SK-N-MC (cell line): ENCODE results near the gene TRMT11.
"Not testable (repeated sequence)": the region's sequence is repeated elsewhere in the genome, so short reads cannot be mapped to it uniquely, and the experiment has no call there.

Source experiments
- DNase-seq: peaks from one replicate; pipeline ENCODE4 v3.0.0-alpha.2; 2011; ENCODE audit warnings: low read depth, low spot score
- H3K27ac ChIP-seq: fragments of 200-600 bp; sonication (generic); 2 replicates; pipeline ENCODE4 v1.5.1; 2016; ENCODE audit warnings: mixed run types
- H3K36me3 ChIP-seq: fragments of 200-600 bp; sonication (generic); 2 replicates; pipeline ENCODE4 v1.6.1; 2017; ENCODE audit warnings: antibody characterized with exemption, low read length, mixed read lengths; ENCODE audit not compliant: insufficient read depth
- H3K4me3 ChIP-seq: fragments of 200-600 bp; sonication (generic); 2 replicates; pipeline ENCODE4 v1.5.1; 2016
- H3K9ac ChIP-seq: fragments of 200-600 bp; sonication (generic); 2 replicates; pipeline ENCODE4 v1.8.0; 2017; ENCODE audit warnings: mixed run types, mixed read lengths; ENCODE audit not compliant: insufficient read length
- H3K9me3 ChIP-seq: fragments of 200-600 bp; sonication (generic); 2 replicates; pipeline ENCODE4 v1.6.1; 2017; ENCODE audit warnings: low read depth, mild to moderate bottlenecking, antibody characterized with exemption, low read length, moderate library complexity, mixed read lengths
- EZH2 ChIP-seq: fragments of 200-600 bp; sonication (generic); IDR thresholded peaks from one replicate; pipeline ENCODE4 v1.6.1; 2017; ENCODE audit warnings: antibody characterized with exemption
- FOXP2 ChIP-seq: optimal IDR thresholded peaks from 2 replicates; pipeline ENCODE3; 2011; ENCODE audit warnings: mild to moderate bottlenecking, moderate library complexity; ENCODE audit not compliant: insufficient read depth; ENCODE audit errors: extremely low read length, control extremely low read depth
- POLR2AphosphoS5 ChIP-seq: IDR thresholded peaks from 2 replicates; pipeline ENCODE4 v1.6.1; 2012; ENCODE audit warnings: mild to moderate bottlenecking, low read depth, low read length, borderline replicate concordance

Gene TRMT11

DNA sequence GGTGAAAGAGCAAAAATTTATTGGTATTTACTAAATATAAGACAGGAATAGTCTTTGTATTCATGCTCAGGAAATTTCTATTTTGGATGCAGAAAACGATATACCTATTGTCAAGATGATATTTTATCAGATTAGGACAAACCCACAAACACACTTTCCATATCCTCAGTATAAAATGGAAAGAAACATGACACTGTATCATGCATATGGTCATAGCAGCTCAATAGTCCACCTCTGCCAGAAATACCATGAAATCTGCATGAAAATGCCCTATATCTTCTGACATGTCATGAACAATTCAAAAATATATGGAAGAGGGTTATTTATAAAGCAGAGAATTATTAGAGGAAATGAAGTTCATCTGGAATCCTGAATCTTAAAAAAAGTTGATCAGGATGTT lies 41.4 kb upstream of the TRMT11 start:
- Histone ChIP-seq H3K27ac (no peak overlapping the region), H3K9ac (no peak overlapping the region), H3K36me3 (no peaks in the 10 kb centered on the region), H3K9me3 (no peaks in the 10 kb centered on the region), H3K4me3 (no peak overlapping the region)
- TF ChIP-seq FOXP2 (no peak), POLR2AphosphoS5 (no peak), EZH2 (no peak)
- DNase-seq = no peak

DNA sequence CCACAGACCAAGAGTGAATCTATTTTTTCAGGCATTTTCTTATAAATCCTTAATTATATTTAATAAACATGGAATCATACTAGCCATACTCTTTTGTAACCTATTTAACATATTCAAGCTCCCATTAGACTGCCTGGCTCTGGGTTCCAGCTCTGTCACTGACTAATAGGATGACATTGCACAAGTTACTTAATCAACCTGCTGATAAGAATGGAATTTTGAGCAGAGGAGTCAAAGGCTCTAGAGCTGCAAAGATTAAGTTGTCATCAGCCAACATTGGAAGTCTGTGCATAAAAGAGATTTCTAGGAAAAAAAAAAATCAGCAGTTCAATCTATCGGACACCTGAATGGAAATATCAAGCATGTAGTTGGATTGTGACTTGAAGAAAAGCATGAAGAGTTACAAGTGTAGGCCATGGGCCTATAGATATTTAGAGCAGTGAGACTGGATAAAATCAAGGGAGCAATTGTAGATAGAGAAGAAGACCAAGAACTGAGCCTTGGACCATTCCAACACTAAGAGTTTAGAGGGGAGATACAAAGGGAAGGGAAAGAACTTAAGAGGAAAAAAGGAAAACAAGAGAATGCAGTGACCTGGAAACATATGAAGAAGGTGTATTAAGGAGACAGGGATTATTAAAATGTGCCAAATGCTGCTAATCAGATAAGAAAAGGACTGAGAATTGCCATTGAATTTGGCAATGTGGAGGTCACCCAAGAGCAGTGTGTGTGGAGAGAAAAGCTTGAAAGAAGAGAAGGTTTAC lies 40.8 kb upstream of the TRMT11 start:
- Histone ChIP-seq H3K9me3 (no peaks in the 10 kb centered on the region), H3K36me3 (no peaks in the 10 kb centered on the region), H3K4me3 (no peak overlapping the region), H3K9ac (no peak overlapping the region), H3K27ac (no peak overlapping the region)
- no peak for DNase-seq
- TF ChIP-seq EZH2 = no peak
- TF ChIP-seq FOXP2 = no peak
- TF ChIP-seq POLR2AphosphoS5 = no peak

DNA sequence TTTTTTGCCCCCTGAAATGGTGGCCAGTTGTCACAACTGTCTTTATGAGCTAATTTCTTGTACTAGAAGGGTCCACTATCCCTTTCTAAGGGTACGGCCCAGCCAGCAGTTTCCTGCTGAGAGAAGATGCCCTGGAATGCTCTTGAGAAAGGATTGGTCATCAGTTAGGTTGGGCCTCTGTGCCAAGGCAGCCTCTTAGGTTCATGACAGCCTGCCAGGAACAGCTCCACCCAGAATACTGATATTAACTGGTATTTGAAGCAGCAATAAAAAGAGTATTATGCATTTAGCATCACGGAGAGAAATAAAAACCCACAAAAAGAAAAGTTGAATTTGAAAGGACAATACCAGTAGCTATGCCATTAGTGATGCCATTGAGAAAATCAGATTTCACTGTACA lies 38.7 kb upstream of the TRMT11 start:
- Histone ChIP-seq H3K36me3 (no peaks in the 10 kb centered on the region), H3K9ac (no peak overlapping the region), H3K4me3 (no peak overlapping the region), H3K9me3 (no peaks in the 10 kb centered on the region), H3K27ac (no peak overlapping the region)
- DNase-seq = no peak
- TF ChIP-seq EZH2 (no peak), FOXP2 (no peak), POLR2AphosphoS5 (no peak)

DNA sequence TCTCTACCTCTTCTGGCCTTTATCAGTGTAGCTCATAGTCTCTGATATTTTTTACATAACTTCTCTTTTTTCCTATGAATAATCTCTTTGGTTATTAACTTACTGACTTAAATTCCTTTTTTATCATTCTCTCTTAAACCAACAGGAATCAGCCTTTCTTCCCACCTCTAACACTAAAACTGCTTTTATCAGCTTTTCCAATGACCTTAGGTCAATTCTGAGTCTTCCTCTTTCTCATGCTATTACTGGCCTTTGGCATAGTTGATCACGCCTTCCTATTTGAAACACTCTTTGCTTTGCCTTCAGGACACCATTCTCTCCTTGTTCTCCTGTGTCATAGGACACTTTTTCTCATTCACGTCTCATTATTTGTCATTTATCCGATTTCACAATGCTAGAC lies 37.9 kb upstream of the TRMT11 start:
- Histone ChIP-seq H3K4me3 (no peak overlapping the region), H3K9me3 (no peaks in the 10 kb centered on the region), H3K9ac (no peak overlapping the region), H3K36me3 (no peaks in the 10 kb centered on the region), H3K27ac (no peak overlapping the region)
- TF ChIP-seq POLR2AphosphoS5 = no peak
- TF ChIP-seq FOXP2 = no peak
- TF ChIP-seq EZH2 = no peak
- no peak for DNase-seq

DNA sequence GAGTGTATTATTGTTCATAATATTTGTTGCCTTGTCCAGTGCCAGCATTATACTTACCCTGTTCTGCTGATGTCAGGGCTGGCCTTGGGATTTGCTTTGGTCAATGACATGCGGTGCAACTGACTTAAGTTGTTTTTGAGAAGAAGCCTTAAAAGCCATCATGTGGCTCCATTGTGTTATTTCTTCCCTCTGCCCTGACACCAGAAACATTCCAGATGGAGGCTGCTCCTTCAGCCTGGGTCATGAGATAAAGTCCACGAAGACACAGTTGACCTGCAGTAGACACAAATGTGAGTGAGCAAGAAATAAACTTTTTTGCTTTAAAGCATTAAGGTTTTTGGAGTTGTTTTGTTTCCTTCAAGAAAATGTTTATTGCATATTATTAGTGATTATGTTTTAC lies 37.3 kb upstream of the TRMT11 start:
- no peak for TF ChIP-seq EZH2
- Histone ChIP-seq H3K9me3 (no peaks in the 10 kb centered on the region), H3K9ac (no peak overlapping the region), H3K27ac (no peak overlapping the region), H3K4me3 (no peak overlapping the region), H3K36me3 (no peaks in the 10 kb centered on the region)
- DNase-seq = no peak

DNA sequence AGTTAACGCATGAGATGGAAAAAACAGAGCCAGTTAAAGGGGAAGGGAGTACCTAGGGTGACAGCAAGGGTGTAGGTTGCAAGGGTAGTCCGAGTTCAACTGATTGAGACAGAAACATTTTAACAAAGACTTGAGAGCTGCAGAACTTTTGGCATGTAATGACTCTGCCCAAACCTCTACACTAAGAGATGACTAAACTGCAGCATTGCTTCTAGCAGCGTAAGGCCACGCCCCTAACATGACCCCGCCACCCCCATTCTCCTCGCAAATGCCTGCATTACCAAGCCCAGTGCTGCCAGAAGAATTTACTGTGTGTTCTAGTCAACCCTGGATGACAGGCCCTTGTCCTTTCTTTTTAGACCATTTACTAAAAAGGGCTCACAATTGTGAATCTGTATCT lies 36.0 kb upstream of the TRMT11 start:
- no peak for TF ChIP-seq POLR2AphosphoS5
- TF ChIP-seq FOXP2 = no peak
- TF ChIP-seq EZH2 = no peak
- DNase-seq = no peak
- Histone ChIP-seq H3K9me3 (no peaks in the 10 kb centered on the region), H3K36me3 (no peaks in the 10 kb centered on the region), H3K9ac (no peak overlapping the region), H3K27ac (no peak overlapping the region), H3K4me3 (no peak overlapping the region)

DNA sequence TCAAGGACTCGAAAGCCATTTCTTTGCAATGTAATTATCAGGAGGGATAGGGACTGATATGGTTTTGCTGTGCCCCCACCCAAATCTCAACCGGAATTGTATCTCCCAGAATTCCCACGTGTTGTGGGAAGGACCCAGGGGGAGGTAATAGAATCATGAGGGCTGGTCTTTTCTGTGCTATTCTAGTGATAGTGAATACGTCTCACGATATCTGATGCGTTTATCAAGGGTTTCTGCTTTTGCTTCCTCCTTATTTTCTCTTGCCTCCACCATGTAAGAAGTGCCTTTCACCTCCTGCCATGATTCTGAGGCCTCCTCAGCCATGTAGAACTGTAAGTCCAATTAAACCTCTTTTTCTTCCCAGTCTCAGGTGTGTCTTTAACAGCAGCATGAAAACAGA lies 35.6 kb upstream of the TRMT11 start:
- DNase-seq, H3K4me3 ChIP-seq, H3K9ac ChIP-seq, H3K27ac ChIP-seq, H3K36me3 ChIP-seq, H3K9me3 ChIP-seq: not testable (repeated sequence)

DNA sequence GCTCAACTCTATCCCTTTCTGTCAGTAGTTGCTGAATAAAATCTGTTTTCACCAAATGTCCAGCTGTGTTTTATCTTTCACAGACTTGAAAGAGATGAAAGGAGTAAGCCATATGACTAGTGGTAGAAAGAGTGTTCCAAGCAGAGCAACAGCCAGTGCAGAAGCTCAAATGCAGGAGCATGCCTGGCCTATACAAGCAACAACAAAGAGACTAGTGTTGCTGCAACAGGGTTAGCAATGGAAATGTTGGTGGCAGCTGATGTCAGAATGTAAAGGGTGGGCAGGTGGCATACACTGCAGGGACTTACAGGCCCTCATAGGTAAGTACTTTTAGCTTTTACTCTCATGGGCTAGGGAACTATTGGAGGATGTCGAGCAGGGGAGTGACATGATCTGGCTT lies 35.0 kb upstream of the TRMT11 start:
- DNase-seq = no peak
- H3K4me3 ChIP-seq = no peak overlapping the region
- no peak overlapping the region for H3K9ac ChIP-seq
- no peaks in the 10 kb centered on the region for H3K36me3 ChIP-seq
- TF ChIP-seq FOXP2 = no peak
- no peak for TF ChIP-seq EZH2
- TF ChIP-seq POLR2AphosphoS5 = no peak
- no peak overlapping the region for H3K27ac ChIP-seq
- no peaks in the 10 kb centered on the region for H3K9me3 ChIP-seq

DNA sequence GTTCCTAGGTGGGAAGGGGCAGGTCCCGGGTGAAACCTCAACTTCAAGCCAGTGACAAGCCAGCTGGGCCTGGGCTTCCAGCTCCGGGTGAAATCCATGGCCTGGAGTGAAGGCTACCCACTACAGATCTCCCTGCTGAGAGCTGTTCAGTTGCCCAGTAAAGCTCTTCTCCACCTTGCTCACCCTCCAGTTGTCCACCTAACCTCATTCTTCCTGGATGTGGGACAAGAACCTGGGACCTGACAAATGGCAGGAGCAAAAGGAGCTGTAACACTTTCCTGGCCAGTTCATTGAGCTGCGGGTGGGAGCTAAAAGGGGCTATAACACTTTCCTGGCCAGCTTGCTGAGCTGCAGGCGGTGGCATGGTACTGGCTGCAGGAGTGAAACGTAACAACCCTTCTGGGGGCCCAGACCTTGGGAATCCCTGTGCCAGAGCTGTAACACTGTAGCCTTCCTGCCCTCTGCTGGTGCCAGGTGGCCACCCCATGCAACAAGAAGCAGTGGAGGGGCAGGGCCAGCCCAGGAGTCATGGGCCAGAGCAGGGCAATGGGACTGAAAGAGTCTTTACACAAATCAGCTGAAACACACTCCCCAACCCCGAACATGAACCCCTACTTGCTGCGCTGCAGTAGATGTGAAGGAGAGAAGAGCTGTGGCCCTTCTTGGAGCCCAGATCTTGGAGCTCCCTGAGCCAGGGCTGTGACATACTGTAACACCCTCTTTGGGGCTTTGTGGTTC lies 33.4 kb upstream of the TRMT11 start:
- no peak for DNase-seq
- H3K36me3 ChIP-seq = no peaks in the 10 kb centered on the region
- TF ChIP-seq FOXP2 = no peak
- no peak for TF ChIP-seq EZH2
- no peak for TF ChIP-seq POLR2AphosphoS5
- H3K4me3 ChIP-seq = no peak overlapping the region
- H3K9me3 ChIP-seq = no peaks in the 10 kb centered on the region
- H3K27ac ChIP-seq = no peak overlapping the region
- H3K9ac ChIP-seq = no peak overlapping the region
